Caco-2 (cell line): Measurements from ENCODE around the gene PXYLP1. TPM values are rescaled to one million over a fixed set of nuclear protein-coding genes. Genes with fewer than 3 reads are reported as not detected.

Source experiments
- BruUV-seq: library from RNA; stranded (reverse); fragments of 400-500 nt; replicated peaks from 2 replicates; lab custom pipeline; 2021; lab: Mats Ljungman, UMichigan
- CTCF ChIA-PET: fragments of 300-600 bp; sonication (Branson Sonifier 250); formaldehyde crosslinking; loops from one replicate; lab custom pipeline; 2022; ENCODE audit warnings: antibody characterized with exemption; lab: Charles Lee
- POLR2A ChIA-PET: fragments of 300-600 bp; sonication (Branson Sonifier 250); formaldehyde crosslinking; loops from one replicate; lab custom pipeline; 2022; ENCODE audit warnings: antibody characterized with exemption; lab: Charles Lee
- DNase-seq, 2 experiments: peaks; one replicate each; pipeline versions ENCODE4 v3.0.0 to v3.0.0-alpha.2; 2020 to 2022
- H3K27me3 ChIP-seq: replicated peaks from 2 replicates; pipeline ENCODE4 v1.6.0; 2011; ENCODE audit warnings: low read length; ENCODE audit not compliant: control insufficient read depth, insufficient read depth
- H3K36me3 ChIP-seq: 2 replicates; pipeline ENCODE4 v1.5.1; 2011; ENCODE audit warnings: low read length; ENCODE audit not compliant: control insufficient read depth, insufficient read depth
- H3K4me1 ChIP-seq: fragments of 250-450 bp; sonication (Bioruptor Pico); 2 replicates; pipeline ENCODE4 v1.5.1; 2020; ENCODE audit warnings: mild to moderate bottlenecking
- H3K4me3 ChIP-seq: 2 replicates; pipeline ENCODE4 v1.5.1; 2011; ENCODE audit warnings: low read depth, mild to moderate bottlenecking, control low read depth, low read length
- H3K9me3 ChIP-seq: fragments of 250-450 bp; sonication (Bioruptor Pico); 2 replicates; pipeline ENCODE4 v1.5.1; 2020; ENCODE audit warnings: mild to moderate bottlenecking, moderate library complexity
- H3K27ac Mint-ChIP-seq: one replicate; pipeline ENCODE4 v1.8.0; 2022; ENCODE audit warnings: mixed read lengths; ENCODE audit not compliant: unreplicated experiment
- H3K27me3 Mint-ChIP-seq: one replicate; pipeline ENCODE4 v1.8.0; 2022; ENCODE audit warnings: mixed read lengths; ENCODE audit not compliant: insufficient read depth, unreplicated experiment
- H3K36me3 Mint-ChIP-seq: one replicate; pipeline ENCODE4 v1.8.0; 2022; ENCODE audit warnings: mild to moderate bottlenecking, mixed read lengths; ENCODE audit not compliant: insufficient read depth, unreplicated experiment
- H3K4me1 Mint-ChIP-seq: one replicate; pipeline ENCODE4 v1.8.0; 2022; ENCODE audit warnings: low read depth, mixed read lengths; ENCODE audit not compliant: unreplicated experiment
- H3K4me3 Mint-ChIP-seq: one replicate; pipeline ENCODE4 v1.8.0; 2022; ENCODE audit warnings: mild to moderate bottlenecking, moderate library complexity, mixed read lengths; ENCODE audit not compliant: unreplicated experiment
- H3K9me3 Mint-ChIP-seq: one replicate; pipeline ENCODE4 v1.8.0; 2022; ENCODE audit warnings: mixed read lengths; ENCODE audit not compliant: unreplicated experiment
- intact Hi-C: fragments of 100-400 bp; cut with micrococcal nuclease; formaldehyde crosslinking; loops from one replicate; pipeline ENCODE4 v1.10.0; 2022; ENCODE audit not compliant: unreplicated experiment
- total RNA-seq: library from RNA; stranded (reverse); gene quantifications from 2 replicates; pipeline ENCODE4 v1.2.3, GENCODE V29; 2022
- TF ChIP-seq, protein P1 (sequence below), 2 experiments: fragments of 200-600 bp in 1 of 2; IDR thresholded peaks; 1 replicate in 1 of 2; 2 replicates in 1 of 2; pipeline versions ENCODE4 v1.5.1 to v1.8.0; 2011 to 2022; ENCODE audit warnings: antibody characterized with exemption in 1 of 2, control low read depth in 1 of 2, inconsistent platforms in 1 of 2, low read depth in 1 of 2, low read length in 1 of 2, mild to moderate bottlenecking in 1 of 2, moderate library complexity in 1 of 2; ENCODE audit not compliant: insufficient read depth in 1 of 2, severe bottlenecking in 1 of 2, unreplicated experiment in 1 of 2

PXYLP1 gene
- total RNA-seq, 1 experiment from 2014 or later: 24.6 TPM

DNA sequence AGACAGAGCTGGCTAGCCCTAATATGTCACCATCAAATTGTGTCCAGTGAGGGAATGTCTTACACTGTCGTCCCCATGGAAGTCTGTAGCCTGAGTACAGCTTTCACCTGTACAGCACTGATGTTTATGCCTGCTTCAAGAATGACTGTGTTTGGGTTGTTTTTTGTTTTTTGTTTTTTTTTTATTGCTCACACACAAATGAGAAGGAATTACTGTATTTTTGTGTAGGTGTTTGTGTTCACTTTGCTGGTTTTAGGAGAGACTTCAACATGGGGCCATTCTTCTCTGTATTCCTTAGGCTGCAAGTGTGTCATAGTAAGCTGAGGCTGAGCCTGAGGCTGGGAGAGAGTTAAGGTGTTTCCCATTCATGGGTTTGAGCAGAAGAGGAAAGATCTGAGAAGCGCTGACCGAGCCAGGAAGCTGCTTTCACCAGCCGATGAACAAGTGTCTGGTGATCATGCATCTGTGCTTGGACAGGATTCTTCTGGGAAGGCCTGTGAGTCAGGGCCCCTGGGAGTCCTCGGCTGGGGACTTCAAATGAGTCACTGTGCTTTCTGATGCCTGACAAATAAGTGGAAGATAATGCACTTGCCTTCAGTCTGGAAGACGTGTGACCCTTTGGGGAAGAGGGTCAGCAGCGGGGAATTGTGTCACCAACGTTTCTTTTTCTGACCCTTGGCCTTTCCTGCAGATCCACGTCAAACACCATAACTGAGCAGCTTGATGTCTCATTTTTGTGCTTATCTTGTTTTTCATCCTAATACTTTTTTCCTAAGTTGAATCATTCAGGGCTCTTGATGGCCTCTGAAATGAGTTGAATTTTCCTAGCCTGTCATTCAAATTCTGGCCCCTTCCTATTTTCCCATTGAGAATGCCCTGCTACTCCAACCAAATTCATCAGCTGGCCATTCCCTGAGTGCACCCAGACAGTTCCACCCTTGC, 100.0 kb downstream of the PXYLP1 start:
- no peaks in the 10 kb centered on the region for H3K36me3 Mint-ChIP-seq
- H3K27me3 ChIP-seq: no peaks in the 10 kb centered on the region
- H3K36me3 ChIP-seq: no peaks in the 10 kb centered on the region
- no TSS peak for BruUV-seq
- H3K9me3 ChIP-seq: no peaks in the 10 kb centered on the region
- TF ChIP-seq, protein P1, sequence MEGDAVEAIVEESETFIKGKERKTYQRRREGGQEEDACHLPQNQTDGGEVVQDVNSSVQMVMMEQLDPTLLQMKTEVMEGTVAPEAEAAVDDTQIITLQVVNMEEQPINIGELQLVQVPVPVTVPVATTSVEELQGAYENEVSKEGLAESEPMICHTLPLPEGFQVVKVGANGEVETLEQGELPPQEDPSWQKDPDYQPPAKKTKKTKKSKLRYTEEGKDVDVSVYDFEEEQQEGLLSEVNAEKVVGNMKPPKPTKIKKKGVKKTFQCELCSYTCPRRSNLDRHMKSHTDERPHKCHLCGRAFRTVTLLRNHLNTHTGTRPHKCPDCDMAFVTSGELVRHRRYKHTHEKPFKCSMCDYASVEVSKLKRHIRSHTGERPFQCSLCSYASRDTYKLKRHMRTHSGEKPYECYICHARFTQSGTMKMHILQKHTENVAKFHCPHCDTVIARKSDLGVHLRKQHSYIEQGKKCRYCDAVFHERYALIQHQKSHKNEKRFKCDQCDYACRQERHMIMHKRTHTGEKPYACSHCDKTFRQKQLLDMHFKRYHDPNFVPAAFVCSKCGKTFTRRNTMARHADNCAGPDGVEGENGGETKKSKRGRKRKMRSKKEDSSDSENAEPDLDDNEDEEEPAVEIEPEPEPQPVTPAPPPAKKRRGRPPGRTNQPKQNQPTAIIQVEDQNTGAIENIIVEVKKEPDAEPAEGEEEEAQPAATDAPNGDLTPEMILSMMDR (IDR thresholded peaks at IDR 0.05; ENCODE audit: insufficient read depth in 1 of 2, low read depth in 1 of 2, low read length in 1 of 2, severe bottlenecking in 1 of 2, unreplicated experiment in 1 of 2): no peak
- H3K4me3 Mint-ChIP-seq: peak overlapping the region; percentile 49
- ChIA-PET CTCF (interaction anchor here (0.7 to 1.3 kb wide), 5 partner anchors 20 to 1580 kb away, joined by 3 to 6 read pairs (median 3); no protein-coding TSS in a partner anchor), POLR2A (interaction anchor here (0.7 kb wide), 1 partner anchor 29 kb away, joined by 4 read pairs; no protein-coding TSS in a partner anchor)
- H3K4me1 Mint-ChIP-seq: peaks cover 41% of the 10 kb centered on the region
- DNase-seq: peak; percentile 53 to 67
- no peaks in the 10 kb centered on the region for H3K27me3 Mint-ChIP-seq
- H3K9me3 Mint-ChIP-seq: peaks cover 10% of the 10 kb centered on the region
- H3K4me1 ChIP-seq: peaks cover 37% of the 10 kb centered on the region
- no peak overlapping the region for H3K4me3 ChIP-seq
- H3K27ac Mint-ChIP-seq: peak overlapping the region; percentile 73
- intact Hi-C loops: loop anchor here (2.0 kb wide), 1 partner anchor 29 kb away; no protein-coding TSS in a partner anchor

DNA sequence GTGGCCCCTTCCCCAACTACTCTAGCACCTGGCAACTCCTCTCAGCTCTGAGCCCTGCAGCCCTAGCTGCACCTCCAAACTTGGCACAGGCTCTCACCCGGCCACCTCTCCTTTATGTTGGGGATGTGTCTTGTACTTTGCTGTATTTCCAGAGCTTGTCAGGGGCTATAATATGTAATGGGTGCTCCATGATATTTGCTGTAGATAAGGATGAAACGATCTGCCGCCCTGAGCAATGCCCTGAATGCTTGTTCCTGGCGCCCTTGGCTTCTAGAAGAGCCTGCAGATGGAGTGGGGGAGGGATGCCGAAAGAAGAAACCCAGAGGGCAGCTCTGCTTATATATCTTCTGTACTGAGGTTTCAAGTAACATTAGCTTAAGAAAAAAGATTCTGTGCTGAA, 100.8 kb downstream of the PXYLP1 start:
- TF ChIP-seq, protein P1 (IDR thresholded peaks at IDR 0.05; ENCODE audit: insufficient read depth in 1 of 2, low read depth in 1 of 2, low read length in 1 of 2, severe bottlenecking in 1 of 2, unreplicated experiment in 1 of 2): no peak
- Mint-ChIP-seq H3K27me3 (no peaks in the 10 kb centered on the region), H3K4me1 (peaks cover 41% of the 10 kb centered on the region), H3K4me3 (peak overlapping the region; percentile 49), H3K27ac (peak overlapping the region; percentile 73), H3K36me3 (no peaks in the 10 kb centered on the region), H3K9me3 (peaks cover 10% of the 10 kb centered on the region)
- Histone ChIP-seq H3K9me3 (no peaks in the 10 kb centered on the region), H3K4me3 (no peak overlapping the region), H3K4me1 (peaks cover 43% of the 10 kb centered on the region), H3K36me3 (no peaks in the 10 kb centered on the region), H3K27me3 (no peaks in the 10 kb centered on the region)
- CTCF ChIA-PET: interaction anchor here (0.6 to 1.3 kb wide), 4 partner anchors 21 to 122 kb away, joined by 3 to 6 read pairs (median 4); no protein-coding TSS in a partner anchor
- DNase-seq: peak; percentile 68 to 78
- intact Hi-C loops: loop anchor here (2.0 kb wide), 1 partner anchor 28 kb away; no protein-coding TSS in a partner anchor
- no TSS peak for BruUV-seq
- POLR2A ChIA-PET: no interaction called here

DNA sequence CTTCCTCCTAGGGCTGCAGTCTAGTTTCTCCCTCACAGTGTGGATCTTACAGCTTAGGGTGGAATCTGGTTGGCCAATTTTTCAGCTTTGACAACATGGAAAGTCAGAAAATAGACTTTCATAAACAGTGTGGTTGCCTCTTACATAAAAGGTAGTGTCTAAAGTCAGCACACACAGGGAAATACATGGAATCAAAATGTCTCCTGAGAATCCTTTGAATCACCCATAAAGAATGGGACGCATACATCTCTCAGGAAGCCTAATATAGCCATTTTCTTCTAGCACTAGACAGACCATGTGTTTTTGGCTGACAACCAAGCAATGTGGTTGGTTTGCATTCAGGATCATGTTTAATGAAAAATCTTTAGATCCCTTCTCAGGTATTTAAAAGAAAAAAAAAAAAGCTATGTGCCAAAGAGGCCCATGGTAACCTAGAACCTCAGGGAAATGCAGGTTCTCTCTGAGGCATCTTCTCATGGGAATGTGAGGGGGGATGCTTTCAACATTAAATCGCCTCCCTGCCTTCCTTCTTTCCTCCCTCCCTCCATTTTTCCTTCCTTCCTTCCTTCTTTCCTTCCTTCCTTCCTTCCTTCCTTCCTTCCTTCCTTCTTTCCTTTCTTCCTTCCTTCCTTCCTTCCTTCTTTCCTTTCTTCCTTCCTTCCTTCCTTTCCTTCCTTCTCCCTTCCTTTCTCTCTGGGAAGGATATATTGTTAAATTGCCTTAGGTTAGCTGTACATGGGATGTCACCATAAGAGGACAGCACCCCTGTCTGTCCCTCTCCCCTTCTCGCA, 102.4 kb downstream of the PXYLP1 start:
- CTCF ChIA-PET: no interaction called here
- Mint-ChIP-seq H3K4me3 (no peak overlapping the region), H3K4me1 (peaks cover 31% of the 10 kb centered on the region), H3K27ac (peak overlapping the region; percentile 3), H3K9me3 (peaks cover 10% of the 10 kb centered on the region), H3K36me3 (no peaks in the 10 kb centered on the region), H3K27me3 (no peaks in the 10 kb centered on the region)
- no peaks in the 10 kb centered on the region for H3K27me3 ChIP-seq
- POLR2A ChIA-PET: interaction anchor here (0.6 kb wide), 1 partner anchor 69 kb away, joined by 3 read pairs; no protein-coding TSS in a partner anchor
- TF ChIP-seq, protein P1 (IDR thresholded peaks at IDR 0.05; ENCODE audit: insufficient read depth in 1 of 2, low read depth in 1 of 2, low read length in 1 of 2, severe bottlenecking in 1 of 2, unreplicated experiment in 1 of 2): no peak
- H3K9me3 ChIP-seq: no peaks in the 10 kb centered on the region
- H3K4me3 ChIP-seq: no peak overlapping the region
- H3K36me3 ChIP-seq: no peaks in the 10 kb centered on the region
- DNase-seq: no peak
- intact Hi-C loops: loop anchor here (2.0 kb wide), 1 partner anchor 27 kb away; no protein-coding TSS in a partner anchor
- peaks cover 47% of the 10 kb centered on the region for H3K4me1 ChIP-seq
- no TSS peak for BruUV-seq
